Measurements from ENCODE around the gene RAB17.

Gene RAB17

GRCh38 chr2:237576974-237577373 lies 13.6 kb downstream of the RAB17 start:
- DNase-seq, result no peak

- no peak for DNase-seq
Measured at GRCh38 chr2:237575869-237576862, 14.4 kb downstream of the RAB17 start.

- DNase-seq, result no peak
Measured at GRCh38 chr2:237574894-237575868, 15.4 kb downstream of the RAB17 start.

- no peak for DNase-seq
Measured at GRCh38 chr2:237574467-237574866, 16.1 kb downstream of the RAB17 start.

GRCh38 chr2:237573721-237574415 lies 16.7 kb downstream of the RAB17 start:
- DNase-seq, result no peak

- no peak for DNase-seq
Measured at GRCh38 chr2:237572742-237573101, 17.8 kb downstream of the RAB17 start.

- peak; percentile 50 to 60 for DNase-seq
Measured at GRCh38 chr2:237572021-237572741, 18.4 kb downstream of the RAB17 start.

GRCh38 chr2:237571551-237571950 lies 19.0 kb downstream of the RAB17 start:
- no peak for DNase-seq

GRCh38 chr2:237570776-237571335 lies 19.7 kb downstream of the RAB17 start:
- DNase-seq, result no peak

- no peak for DNase-seq
Measured at GRCh38 chr2:237569896-237570295, 20.6 kb downstream of the RAB17 start.

- DNase-seq, result no peak
Measured at GRCh38 chr2:237569041-237569440, 21.5 kb downstream of the RAB17 start.

- no peak for DNase-seq
Measured at GRCh38 chr2:237568121-237568660, 22.3 kb downstream of the RAB17 start.

- DNase-seq, result no peak
Measured at GRCh38 chr2:237567276-237568029, 23.1 kb downstream of the RAB17 start.

GRCh38 chr2:237566401-237567235 lies 23.9 kb downstream of the RAB17 start, which contains the start of gene PRLH:
Gene PRLH (plus strand): TSS chr2:237566574. CDS start chr2:237566574, 0 bp downstream.
- no peak for DNase-seq

- no peak for DNase-seq
Measured at GRCh38 chr2:237565974-237566373, 24.6 kb downstream of the RAB17 start.

GRCh38 chr2:237564526-237565131 lies 25.9 kb downstream of the RAB17 start:
- no peak for DNase-seq

GRCh38 chr2:237563816-237564215 lies 26.7 kb downstream of the RAB17 start:
- no peak for DNase-seq

GRCh38 chr2:237561221-237561620 lies 29.3 kb downstream of the RAB17 start:
- no peak for DNase-seq

Data from Kasumi-1 (cell line).